Measurements from ENCODE around the gene CBFA2T3.

Gene CBFA2T3

DNA sequence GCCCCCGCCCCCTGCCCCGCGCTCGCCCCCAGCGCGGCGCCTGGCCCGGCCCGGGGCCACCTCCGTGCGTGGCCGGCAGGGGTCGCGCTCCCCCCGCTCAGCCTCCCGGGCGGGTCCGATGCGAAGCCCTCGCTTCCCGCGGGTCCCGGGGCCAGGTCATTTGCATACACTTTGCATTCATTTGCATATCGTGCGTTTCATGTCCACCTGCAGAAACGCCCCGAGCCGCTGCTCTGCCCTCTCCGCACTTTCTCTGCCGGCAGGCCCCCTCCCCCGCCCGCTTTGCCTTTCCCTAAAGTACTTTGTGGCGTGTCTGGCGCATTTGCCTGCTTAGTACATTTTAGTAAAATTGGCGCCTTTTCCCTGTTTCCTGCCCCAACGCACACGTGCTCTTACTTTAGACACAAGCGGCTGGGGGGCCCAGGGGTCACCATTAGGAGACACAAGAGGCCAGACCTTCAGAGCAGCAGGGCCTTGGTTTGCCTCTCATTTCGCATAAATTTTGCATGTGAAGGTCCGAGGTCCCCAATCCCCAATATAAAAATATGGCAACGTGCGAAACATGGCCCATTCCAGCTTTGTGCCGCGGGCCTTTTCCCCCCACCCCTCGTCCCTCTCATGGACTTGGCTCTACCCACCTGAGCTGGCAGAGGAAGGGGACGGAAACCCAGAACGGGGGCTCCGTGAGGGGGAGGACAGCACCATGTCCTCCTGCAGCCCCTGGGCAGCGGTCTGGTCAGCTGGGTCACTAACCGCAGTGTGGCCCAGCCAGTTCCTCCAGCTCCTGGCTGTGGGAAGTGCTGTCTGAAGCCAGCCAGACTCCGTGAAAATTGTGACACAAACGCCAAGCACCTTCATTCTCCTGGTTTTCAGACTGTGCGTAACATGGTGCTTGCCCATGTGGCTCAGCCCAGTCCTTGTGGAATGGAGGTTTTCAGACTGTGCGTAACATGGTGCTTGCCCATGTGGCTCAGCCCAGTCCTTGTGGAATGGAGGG, 34.8 kb downstream of the CBFA2T3 start:
- TF ChIP-seq CTCF (IDR thresholded peaks at IDR 0.05; ENCODE audit: extremely low read depth, missing control alignments) = peak; percentile 80

GRCh38 chr16:88940862-88941817, 35.9 kb downstream of the CBFA2T3 start:
- no peak for TF ChIP-seq CTCF (IDR thresholded peaks at IDR 0.05; ENCODE audit: extremely low read depth, missing control alignments)
- DNase-seq (ENCODE audit: low spot score) = peak; percentile 92

More for the DNA sequence above, 34.8 kb downstream of the CBFA2T3 start:
- peak; percentile 95 for DNase-seq (ENCODE audit: low spot score)

DNA sequence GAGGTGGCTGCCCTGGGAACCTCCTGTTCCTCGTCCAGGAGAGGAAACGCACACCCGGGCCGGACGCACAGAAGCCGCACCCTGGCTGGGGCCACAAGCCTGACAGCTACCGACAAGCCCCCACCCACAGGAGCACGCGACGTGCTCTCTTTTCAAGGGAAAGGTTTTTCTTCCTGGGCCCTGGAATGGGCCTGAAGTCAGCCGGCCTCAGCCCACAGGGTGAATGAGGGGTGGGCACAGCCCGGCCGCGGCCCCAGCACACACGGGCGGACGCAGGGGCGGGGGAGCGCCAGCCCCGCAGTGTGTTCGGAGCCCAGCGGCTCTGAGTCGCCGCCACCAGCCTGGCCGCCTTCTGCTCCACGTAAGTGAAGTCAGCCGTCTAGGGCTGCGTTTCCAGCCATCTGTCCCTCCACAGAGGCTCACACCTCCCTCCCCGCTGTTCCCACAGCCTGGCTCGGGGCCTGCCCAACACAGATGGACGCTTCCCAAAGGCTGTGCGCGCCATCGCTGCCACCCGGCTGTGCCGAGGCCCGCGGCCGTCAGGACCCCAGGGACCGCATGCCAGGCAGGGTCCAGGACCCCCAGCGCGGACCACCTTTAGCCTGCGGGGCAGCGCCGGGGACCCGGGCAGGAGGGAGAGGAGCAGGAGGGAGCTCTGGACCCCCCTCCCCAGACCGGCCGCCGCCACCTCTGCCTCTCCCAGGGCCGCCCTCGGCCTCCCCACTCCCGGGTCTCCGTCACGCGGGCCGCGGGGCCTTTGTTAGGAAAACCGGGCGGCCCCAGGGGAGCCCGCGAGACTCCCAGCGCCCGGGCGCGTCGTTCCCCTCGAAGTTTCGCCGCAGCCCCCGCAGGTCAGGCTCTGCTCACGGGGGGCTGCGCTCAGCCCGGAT, 36.8 kb downstream of the CBFA2T3 start:
- TF ChIP-seq CTCF (IDR thresholded peaks at IDR 0.05; ENCODE audit: extremely low read depth, missing control alignments) = no peak
- peak; percentile 79 for DNase-seq (ENCODE audit: low spot score)

DNA sequence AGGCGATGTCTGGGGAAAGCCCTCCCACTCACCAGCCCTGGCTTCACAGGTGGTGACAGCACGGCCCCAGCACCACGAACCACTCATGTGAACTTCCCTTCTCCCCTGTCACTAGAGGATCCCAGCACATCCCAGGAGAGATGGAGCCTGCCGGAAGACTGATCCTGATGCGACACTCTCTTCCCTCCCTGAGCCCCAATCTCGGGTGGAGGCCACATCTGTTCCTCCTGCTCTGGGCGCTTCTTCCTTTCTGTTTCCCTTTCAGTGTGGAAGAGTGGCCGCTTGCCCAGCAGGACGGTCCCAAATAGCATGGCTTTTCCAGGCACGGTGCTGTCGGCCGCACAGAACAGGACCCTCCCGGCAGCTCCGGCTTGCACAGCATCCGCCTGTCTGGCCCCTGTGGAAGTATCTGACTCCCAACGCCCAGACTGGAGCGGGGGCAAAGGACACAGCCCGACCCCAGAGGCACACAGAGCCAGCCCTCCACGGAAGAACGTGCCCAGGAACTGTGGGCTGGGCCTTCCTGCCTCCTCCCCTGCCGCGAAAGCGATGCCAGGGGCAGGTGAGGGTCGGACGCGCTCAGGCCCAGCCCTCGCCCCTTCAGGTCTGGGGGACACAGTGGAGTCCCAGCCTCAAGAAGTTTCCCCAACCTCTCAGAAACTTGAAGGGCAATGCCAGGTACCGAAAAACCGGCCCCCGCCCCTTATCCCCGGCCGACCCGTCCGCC, 37.6 kb downstream of the CBFA2T3 start:
- peak; percentile 64 for DNase-seq (ENCODE audit: low spot score)

GRCh38 chr16:88938777-88939244, 38.2 kb downstream of the CBFA2T3 start:
- TF ChIP-seq CTCF (IDR thresholded peaks at IDR 0.05; ENCODE audit: extremely low read depth, missing control alignments) = no peak
- no peak for DNase-seq (ENCODE audit: low spot score)

More for the DNA sequence above, 37.6 kb downstream of the CBFA2T3 start:
- no peak for TF ChIP-seq CTCF (IDR thresholded peaks at IDR 0.05; ENCODE audit: extremely low read depth, missing control alignments)

Measured in GM20000 (cell line).